Amniotic stem cell (primary cell): ENCODE data around the gene CACNA1G.

ENCODE experiments used
- DNase-seq: peaks from one replicate; lab custom pipeline; 2025; lab: John Stamatoyannopoulos, UW

The CACNA1G gene

DNA sequence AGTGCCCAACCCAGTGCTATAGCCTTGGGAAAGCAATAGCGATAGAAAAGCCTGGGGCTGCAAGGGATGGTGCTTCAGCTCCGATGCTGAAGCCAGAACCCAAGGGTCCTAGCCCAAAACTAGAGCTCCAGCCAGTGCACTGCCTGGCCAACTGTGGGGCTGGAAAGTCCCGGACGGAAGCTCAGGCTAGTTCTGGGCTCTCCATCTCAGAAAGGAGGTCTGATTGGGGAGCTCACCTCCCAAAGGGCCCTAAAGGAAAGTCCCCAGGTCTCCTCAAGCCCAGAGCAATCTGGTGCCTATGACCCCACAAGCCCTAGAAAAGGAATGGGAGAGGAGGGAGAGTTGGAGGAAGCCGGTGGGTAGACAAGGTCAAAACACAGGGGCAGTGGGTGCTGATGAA lies 72.1 kb downstream of the CACNA1G start:
- DNase-seq, result no peak

DNA sequence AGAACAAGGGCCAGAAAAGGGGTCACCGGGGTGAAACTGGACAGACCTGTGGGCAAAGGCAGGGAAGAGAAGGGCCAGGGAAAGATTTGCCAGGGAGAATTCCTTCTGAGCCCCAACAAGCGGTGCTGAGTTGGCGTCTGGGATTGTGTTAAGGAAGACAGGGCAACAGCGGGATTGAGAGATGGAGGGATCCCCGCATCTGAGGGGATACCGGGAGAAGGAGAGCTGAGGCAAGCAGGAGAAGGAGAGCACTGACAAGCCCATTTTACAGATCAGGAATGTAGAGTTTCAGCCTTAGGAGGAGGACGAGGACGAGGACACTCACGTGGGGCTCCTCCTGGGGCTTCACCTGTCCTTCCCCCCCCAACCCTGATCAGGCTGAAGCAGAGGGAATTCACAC lies 73.2 kb downstream of the CACNA1G start:
- DNase-seq, result no peak

DNA sequence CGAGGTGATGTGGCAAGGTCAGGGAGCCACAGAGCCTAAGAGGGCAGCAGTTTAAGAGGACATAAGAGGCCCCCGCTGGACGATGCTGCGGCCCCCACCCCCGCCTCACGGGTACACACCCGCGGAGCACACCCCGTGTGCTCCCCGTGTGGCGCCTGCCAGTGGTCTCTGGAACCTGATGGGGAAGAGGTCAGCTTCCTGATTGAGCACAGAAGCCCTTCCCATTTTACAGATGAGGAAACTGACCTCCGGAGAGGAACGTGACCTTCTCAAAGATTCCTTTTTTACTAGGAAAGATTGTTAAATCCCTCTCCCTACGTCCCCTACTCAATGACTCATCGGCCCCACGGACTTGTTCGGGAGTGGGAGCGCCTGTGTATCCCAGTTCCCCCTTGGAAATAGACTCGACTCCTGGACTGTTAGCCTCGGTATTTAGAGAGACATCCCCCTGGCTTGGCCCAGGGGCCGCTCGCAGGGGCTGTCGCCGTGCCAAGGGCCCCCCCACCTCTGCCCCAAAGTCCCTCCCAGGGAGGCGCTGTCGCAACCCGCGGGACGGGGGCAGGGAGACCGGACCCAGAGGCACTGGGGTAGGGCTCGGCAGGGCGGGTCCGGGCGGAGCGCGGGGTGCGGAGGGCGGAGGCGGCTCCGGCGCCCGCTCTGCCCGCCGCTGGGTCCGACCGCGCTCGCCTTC lies 73.9 kb downstream of the CACNA1G start, which contains the start of gene ABCC3:
Gene ABCC3, plus strand, starts transcription at position 658 of the 691 bp plus-strand sequence. CDS start 56 bp downstream, outside the sequence.
- peak; percentile 3 for DNase-seq

DNA sequence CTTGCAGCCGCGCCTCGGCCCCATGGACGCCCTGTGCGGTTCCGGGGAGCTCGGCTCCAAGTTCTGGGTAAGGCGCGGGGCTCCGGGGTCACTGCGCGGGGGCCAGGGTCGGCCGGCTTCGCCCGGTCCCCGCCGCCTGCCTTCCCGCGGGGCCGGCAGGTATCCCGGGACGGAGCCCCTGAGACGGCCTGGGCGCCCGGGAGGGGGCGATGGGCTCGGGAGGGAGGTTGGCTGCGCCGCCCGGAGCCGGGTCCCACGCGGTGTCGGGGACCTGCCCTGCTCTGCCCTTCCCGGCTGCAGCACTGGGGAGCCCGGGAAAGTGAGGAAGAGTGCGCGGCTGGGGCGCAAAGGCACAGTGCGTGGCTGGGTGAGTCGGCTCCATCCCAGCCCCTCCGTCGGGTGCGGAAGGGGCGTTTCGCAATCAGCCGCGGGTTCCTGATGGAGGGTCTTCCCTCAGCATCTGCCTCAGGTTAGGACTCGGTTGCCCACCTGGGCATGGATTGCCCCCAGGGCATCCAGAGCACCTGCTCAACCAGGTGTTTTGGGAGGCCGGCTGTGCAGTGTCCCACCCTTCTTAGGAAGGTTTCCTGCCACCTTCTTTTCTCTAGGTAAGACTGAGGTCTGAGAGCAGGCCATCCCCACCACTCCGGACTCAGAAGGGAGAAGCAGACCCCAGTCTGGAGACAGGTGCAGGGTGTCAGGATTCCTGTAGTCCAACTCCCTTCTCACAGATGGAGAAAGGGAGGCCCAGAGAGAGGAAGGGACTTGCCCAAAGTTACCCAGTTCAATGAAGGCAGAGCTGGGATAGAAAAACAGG lies 74.6 kb downstream of the CACNA1G start:
- DNase-seq, result no peak

DNA sequence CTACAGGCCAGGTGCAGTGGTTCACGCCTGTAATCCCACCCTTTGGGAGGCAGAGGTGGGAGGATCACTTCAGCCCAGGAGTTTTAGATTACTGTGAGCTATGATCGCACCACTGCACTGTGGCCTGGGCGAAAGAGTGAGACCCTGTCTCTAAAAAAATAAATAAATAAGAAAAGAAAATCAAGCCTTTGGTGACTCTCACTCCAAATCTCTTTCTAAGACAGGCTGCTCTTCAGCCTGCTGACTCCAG lies 75.1 kb downstream of the CACNA1G start:
- no peak for DNase-seq

DNA sequence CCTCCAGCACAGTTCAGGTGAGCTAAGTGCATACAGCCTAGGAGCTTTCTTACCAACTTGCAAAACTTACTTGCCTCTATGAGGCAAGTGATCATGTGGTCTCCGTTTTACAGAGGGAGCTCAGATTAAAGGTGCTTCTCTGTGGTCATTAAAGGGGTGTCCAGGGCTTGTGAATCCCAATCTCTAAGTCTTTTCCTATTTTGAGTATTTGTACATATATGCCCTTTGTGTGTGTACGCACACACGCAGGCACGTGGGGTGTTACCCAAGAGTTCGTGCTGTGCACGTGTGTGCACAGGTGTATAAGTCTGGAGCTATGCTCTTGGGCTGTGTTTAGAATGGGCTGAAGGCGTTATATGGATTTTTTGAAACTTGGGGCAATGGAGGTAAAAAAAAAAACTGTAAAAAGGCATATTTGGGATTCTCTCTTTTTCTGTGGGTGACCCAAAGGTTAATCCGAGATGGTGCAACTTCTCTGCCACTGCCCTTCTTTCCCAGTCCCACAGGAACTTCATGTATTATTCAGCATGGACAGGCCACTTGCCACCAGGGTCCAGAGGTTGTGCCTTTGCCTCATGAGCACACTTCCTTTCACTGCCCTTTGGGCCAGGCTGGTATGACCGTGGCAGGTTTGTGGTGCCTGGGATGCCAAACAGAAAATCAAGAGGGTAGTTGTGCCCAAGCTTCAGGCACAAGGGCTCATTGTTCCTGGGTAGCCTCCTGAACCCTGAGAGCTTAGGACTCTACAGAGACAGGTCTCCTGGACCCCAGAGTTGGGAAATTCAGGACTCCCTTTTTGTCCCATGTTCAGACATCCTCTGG lies 75.7 kb downstream of the CACNA1G start:
- DNase-seq, result no peak

DNA sequence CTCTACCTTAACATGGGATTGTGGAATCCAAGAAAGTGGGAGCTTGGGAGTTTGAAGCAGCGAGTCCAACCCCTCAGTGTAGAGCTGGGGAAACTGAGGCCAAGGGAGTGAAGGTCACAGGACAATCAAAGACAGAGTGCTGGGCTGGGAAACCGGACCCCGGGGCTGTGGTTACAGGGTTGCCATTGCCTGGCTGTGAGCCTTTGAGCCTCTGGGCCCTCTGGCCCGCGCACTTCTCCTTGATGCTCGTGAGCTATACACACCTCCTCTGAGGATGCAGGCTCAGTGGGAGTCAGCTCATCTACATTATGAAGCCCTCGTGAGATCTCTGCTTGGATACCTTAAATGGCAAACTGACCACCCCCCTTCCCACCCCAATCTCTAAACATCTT lies 76.3 kb downstream of the CACNA1G start:
- DNase-seq, result no peak

DNA sequence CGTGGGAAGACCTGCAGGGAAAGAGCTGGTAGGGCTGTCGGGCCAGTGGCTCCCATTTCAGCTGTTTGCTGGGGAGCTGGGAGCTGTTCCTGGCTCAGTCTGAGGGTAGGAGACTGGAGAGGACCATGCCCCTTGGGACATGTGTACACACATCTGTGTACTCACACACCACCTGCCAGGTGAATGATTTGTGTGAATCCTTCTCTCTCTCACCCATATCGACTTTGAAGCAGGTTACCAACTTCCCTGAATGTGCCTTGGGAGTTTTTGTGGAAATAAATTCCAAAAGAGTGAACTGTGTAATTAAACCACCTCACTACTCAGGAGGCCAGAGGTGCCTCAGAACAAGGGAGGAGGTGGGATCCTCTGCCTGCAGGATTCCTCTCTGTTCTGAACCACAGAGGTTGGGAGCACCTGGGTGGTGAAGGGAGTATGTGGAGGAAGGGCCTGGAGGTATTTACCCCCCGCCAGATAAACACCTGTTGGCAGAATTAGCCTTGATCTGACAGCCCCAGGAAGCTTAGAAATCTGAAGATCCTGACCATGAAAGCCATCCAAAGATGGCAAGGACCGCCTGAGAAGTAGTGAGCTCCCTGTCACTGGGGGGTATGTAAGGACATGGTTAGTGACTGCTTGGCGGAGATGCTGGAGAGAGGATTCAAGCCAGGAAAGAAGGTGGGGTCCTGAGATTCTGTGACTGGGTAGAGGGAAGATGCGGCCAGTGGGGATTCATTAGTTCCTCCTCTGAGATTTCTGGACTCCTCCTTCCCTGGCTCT lies 77.5 kb downstream of the CACNA1G start:
- DNase-seq, result no peak

DNA sequence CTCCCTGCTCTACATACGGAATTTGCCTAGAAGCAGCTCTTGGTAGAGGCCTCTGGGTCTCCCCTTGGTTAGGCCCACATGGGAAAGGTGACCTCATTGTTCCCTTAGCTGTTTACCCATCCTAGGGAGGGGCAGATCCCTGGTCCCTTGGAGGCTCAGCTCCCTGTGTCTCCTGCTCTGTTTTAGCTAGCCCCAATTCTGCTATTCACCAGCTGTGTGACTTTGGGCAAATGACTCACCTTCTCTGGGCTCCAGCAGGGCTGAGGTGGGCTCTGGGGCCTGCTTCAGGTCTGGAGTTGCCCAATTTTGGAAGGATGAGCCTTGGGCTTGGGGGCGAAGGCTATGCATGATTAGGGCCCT lies 78.1 kb downstream of the CACNA1G start:
- no peak for DNase-seq

DNA sequence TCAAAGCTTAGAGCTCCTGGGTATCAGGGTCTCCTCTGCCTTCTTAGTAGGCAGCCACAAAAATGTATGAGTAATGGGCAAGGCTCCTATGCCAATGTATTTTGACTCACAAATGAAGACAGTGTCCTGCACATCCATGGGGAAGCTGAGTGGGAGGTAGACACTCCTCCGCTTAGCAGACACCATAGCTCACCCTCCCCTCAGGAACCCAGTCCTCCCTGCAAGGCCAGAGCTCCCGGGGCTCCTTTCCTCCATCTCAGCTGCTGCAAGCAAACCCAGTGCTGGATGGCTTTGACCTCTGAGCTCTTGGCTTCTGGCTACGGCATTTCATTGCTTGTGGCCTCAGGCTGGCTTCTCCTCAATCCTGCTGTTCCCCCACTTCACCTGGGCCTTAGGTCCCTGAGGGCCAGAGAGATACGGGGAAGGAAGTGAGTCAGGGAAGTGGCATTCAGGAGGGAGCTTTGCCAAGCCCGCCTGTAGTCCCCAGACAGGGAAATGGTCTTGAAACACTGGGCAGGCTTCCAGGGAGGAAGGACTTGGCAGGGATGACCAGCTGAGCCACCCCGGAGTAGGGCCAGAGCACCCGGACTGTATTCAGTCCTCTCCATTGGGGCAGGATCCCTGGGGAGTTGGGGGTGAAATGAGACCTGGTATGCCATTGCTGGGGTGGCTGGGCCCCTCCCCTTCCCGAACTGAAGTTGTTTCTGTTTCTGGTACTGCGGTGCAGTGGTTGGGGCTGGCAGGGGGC lies 78.6 kb downstream of the CACNA1G start:
- peak; percentile 89 for DNase-seq

DNA sequence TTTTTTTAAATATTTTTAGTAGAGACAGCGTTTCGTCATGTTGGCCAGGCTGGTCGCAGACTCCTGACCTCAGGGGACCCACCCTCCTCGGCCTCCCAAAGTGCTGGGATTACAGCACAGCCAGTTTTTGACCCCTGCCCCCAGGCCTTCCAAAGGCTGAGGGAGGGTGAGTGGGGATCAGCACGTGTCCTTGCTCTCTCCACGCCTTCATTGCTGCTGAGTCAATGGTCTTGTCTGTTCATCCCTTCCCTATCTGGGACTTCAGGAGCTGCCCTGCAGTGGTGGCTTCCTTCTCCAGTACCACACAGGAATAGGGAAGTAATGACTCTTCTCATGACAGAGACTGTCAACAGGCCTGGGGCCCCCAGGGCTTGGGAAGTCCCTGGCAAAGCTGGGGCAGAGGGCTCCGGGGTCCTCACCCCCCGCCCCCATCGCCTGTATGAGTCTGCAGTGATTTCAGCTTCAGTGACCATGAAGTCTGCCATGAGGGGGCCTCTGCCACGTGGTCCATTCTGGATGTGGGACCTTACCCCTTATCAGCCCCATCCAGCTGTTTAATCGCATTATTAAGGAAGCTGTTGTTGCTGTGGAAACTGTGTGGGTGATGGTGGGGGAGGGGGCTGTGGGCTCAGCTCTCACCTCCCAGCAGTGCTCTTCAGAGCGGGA lies 80.3 kb downstream of the CACNA1G start:
- DNase-seq, result no peak

DNA sequence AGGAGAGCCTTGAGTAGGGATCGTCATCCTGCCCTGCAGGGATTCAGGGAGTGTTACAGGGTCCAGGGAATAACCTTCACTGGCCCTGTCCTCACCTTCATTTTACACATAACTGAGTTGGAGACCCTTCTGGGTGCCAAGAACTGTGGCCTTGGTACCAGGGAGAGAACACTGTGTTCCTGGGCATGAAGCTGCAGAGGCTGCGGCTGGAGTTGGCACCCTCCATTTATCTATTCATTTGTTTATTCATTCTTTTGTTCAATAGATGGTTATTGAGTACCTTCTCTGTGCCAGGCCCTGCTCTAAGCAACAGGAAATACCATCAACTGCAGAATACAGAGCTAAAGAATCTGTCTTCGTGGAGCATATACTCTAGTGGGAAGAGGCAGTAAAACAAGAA lies 80.8 kb downstream of the CACNA1G start:
- no peak for DNase-seq

DNA sequence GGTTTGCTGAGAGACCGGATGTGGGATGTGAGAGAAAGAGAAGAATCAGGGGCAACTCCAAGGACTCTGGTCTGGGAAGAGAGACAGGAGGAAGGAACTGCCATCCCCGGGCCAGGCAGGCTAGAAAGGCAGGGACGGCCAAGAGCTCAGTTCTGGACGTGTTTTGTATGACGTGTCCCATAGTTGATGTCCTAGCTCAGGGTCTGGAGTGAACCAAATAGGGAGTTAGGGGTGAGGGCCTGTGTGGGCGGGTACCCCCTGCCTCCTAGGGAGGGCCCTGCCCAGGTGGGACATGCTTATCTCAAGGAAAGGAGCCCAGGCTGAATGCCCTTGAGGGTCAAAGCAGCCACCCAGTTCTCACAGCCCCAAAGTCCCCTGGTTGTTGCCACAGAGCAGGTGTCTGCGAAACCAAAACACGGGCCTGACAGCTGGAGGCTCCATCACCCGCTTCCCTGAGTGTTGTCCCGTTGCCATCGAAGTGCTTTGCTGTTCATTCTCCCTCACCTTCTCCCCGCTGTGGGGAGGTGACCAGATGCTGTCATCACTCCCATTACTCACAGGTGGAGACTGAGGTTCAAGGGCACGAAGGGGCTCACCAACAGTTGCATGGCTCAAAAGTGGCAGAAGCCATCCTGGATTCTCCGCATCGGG lies 81.7 kb downstream of the CACNA1G start:
- no peak for DNase-seq

DNA sequence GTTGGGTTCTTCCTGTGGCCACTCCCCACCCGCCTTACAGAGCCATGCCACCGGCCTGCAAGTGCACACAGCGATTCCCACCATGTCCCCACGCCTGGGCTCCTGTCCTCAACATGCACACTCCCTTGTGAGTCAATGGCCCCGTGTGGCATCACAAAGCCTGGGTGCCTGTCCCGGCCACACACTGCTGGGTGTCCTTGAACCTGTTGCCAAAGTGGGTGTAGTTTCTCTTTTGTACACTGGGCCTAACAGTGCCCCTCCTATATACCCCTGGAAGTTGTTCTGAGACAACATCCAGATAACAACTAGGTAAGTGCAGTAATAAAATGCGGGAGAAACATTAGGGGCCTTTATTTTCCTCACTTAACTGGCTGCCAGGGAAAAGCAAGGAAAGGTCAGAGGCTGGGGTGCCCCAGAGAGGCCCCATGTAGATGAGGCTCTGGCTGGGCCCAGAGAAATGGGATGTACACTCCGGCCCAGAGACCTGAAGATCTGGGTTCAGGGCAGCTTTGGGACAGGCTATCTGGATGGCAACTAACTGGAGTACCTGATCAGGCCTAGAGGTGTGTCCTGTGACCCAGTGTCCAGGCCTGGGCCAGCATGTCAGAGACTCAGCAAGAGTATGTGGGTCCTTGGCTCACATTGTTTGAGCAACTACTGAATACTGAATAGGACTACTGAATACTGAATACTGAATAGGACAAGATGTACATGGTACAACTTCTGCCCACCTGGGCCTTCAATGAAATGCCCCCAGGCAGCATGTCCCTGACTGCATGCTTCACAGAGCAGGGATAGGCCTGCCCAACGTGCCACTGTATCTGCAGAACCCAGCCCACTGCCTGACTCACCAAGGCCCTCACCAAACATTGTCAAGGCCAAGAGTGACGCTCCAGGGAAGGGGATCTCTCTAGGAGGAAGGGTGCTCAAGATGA lies 82.5 kb downstream of the CACNA1G start:
- no peak for DNase-seq

DNA sequence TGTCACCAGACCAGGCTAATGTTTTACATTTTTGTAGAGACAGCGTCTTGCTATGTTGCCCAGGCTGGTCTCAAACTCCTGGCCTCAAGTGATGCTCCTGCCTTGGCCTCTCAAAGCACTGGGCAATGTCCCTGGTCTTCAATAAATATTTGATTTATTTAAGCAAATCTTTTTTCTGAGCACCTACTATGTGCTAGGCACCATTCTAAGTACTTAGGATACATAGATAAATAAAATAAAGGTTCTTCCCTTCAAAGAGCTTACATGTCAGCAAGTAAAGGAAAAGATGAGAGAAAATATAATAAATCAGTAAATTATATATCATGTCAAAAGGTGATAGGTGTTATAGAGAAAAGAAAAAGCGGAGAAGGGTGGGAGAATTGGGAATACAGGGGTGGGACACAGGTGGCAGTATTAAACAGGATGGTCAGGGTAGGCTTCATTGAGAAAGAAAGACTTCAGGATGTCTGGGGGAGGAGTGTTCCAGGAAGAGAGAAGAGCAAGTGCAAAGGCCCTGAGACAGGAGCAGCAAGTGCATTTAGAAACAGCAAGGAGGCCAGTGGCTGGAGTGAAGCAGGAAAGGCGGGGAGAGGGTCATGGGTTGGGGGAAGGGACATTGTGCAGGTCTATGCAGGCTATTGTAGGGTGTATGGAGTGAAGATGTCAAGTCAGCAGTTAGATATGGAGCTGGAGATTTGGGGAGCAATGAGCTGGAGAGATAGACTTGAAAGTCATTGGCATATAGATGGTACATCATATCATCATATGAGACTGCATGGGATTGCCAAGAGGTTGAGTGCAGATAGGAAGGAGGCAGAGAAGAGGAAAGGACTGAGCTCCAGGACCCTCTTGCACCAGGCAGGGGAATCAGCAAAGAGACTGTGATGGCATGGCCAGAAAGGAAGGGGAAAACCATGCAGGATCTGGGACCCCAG lies 85.5 kb downstream of the CACNA1G start:
- no peak for DNase-seq

DNA sequence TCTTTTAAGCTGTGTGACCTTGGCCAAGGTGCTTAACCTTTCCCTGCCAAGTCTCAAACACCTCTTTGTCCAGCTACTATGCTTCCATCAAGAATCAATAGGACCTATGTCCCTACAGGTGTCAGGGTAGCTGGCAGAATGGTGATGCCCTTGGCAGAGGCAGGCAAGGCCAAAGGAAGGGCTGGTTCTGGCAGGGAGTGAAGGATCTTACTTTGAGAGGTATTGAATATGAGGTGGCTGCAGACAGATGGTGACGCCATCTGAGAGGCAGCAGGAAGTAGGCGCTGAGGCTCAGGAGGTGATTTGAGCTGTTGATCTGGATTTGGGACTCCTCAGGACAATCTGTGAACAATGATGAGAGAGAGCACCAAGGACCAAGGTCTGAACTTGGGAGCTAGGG lies 86.7 kb downstream of the CACNA1G start:
- no peak for DNase-seq

DNA sequence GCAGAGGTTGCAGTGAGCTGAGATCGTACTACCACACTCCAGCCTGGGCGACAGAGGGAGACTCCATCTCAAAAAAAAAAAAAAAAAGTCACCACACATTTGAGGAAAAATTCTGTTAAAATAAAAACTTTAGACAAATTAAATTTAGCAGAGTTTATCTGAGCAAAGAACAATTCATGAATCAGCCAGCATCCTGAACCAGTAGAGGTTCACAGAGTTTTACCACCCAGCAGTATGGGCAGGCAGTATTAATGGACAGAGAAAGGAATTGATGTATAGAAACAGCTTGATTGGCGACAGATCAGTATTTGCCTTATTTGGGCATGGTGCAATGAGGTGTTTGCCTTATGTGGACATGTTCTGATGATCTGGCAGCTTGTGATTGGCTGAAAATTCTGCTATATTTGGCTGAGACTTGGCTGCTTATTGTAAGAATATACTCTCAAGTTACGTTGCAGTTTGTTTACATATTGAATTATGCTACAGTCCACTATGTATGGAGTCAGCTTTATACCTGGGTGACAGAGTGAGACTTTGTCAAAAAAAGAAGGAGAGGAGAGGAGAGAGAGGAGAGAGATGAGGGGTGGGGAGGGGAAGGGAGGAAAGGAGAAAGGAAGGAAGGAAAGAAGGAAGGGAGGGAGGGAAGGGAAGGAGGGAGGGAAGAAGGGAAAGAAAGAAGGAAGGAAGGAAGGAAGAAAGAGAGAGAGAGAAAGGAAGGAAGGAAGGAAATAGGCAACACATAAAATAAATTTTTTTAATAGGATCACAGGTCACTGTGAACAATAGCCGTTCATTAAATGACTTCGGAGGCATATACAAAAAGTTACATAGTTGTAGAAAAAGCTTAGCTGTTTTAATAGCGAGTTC lies 88.8 kb downstream of the CACNA1G start:
- no peak for DNase-seq
